ENCODE results near the gene PPP1R1C.

PPP1R1C gene

GRCh38 chr2:181971032-181971431, 14.6 kb upstream of the PPP1R1C start:
- H3K4me3 ChIP-seq (ENCODE audit: low read depth, low read length): no peak overlapping the region

GRCh38 chr2:181972431-181973170, 13.1 kb upstream of the PPP1R1C start:
- no peak overlapping the region for H3K4me3 ChIP-seq (ENCODE audit: low read depth, low read length)

GRCh38 chr2:181973171-181973783, 12.4 kb upstream of the PPP1R1C start:
- H3K4me3 ChIP-seq (ENCODE audit: low read depth, low read length): no peak overlapping the region

GRCh38 chr2:181977661-181978350, 7.8 kb upstream of the PPP1R1C start:
- no peak overlapping the region for H3K4me3 ChIP-seq (ENCODE audit: low read depth, low read length)

- H3K4me3 ChIP-seq (ENCODE audit: low read depth, low read length): no peak overlapping the region
Measured at GRCh38 chr2:181978351-181979150, 7.1 kb upstream of the PPP1R1C start.

GRCh38 chr2:181984060-181984459, 1.6 kb upstream of the PPP1R1C start:
- no peak overlapping the region for H3K4me3 ChIP-seq (ENCODE audit: low read depth, low read length)

- no peak overlapping the region for H3K4me3 ChIP-seq (ENCODE audit: low read depth, low read length)
Measured at GRCh38 chr2:181984814-181985631, 630 bp upstream of the PPP1R1C start.

- no peak overlapping the region for H3K4me3 ChIP-seq (ENCODE audit: low read depth, low read length)
Measured at GRCh38 chr2:181988154-181988924, 2.7 kb downstream of the PPP1R1C start.

GRCh38 chr2:181989099-181989498, 3.4 kb downstream of the PPP1R1C start:
- no peak overlapping the region for H3K4me3 ChIP-seq (ENCODE audit: low read depth, low read length)

- no peak overlapping the region for H3K4me3 ChIP-seq (ENCODE audit: low read depth, low read length)
Measured at GRCh38 chr2:181991171-181991885, 5.7 kb downstream of the PPP1R1C start.

GRCh38 chr2:181992776-181993175, 7.1 kb downstream of the PPP1R1C start:
- no peak overlapping the region for H3K4me3 ChIP-seq (ENCODE audit: low read depth, low read length)

- H3K4me3 ChIP-seq (ENCODE audit: low read depth, low read length): no peak overlapping the region
Measured at GRCh38 chr2:181995289-181995688, 9.6 kb downstream of the PPP1R1C start.

- no peak overlapping the region for H3K4me3 ChIP-seq (ENCODE audit: low read depth, low read length)
Measured at GRCh38 chr2:181998041-181998835, 12.6 kb downstream of the PPP1R1C start.

- H3K4me3 ChIP-seq (ENCODE audit: low read depth, low read length): no peak overlapping the region
Measured at GRCh38 chr2:181998891-181999654, 13.4 kb downstream of the PPP1R1C start.

- H3K4me3 ChIP-seq (ENCODE audit: low read depth, low read length): no peak overlapping the region
Measured at GRCh38 chr2:181999911-182000310, 14.3 kb downstream of the PPP1R1C start.

GRCh38 chr2:182004945-182005520, 19.4 kb downstream of the PPP1R1C start:
- no peak overlapping the region for H3K4me3 ChIP-seq (ENCODE audit: low read depth, low read length)
